ENCODE measurements around the gene PPIA.

Gene PPIA

DNA sequence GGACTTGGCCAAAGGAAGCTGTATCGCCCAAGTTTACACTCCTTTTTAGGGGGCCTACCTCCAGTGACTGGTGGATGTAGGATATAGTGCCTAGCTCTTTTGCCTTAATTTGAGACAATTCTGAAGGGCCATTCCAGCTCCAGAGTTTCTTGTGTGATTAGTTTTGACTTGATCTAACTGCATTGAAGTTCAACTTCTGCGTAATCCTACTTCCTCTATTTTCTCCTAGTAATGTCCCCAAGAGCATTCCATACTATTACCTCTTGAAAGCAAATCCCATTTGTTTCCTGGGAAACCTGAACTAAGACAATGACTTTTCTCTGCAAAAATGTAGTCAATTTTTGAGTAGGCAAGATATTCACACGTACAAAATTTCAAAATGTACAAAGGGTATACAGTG lies 56.1 kb downstream of the PPIA start:
- no peak for DNase-seq (ENCODE audit: low read depth)
- TF ChIP-seq, protein P1, sequence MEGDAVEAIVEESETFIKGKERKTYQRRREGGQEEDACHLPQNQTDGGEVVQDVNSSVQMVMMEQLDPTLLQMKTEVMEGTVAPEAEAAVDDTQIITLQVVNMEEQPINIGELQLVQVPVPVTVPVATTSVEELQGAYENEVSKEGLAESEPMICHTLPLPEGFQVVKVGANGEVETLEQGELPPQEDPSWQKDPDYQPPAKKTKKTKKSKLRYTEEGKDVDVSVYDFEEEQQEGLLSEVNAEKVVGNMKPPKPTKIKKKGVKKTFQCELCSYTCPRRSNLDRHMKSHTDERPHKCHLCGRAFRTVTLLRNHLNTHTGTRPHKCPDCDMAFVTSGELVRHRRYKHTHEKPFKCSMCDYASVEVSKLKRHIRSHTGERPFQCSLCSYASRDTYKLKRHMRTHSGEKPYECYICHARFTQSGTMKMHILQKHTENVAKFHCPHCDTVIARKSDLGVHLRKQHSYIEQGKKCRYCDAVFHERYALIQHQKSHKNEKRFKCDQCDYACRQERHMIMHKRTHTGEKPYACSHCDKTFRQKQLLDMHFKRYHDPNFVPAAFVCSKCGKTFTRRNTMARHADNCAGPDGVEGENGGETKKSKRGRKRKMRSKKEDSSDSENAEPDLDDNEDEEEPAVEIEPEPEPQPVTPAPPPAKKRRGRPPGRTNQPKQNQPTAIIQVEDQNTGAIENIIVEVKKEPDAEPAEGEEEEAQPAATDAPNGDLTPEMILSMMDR (conservative IDR thresholded peaks at IDR 0.05; ENCODE audit: low read length) = no peak
- H3K4me3 ChIP-seq (ENCODE audit: low read length) = no peak overlapping the region
